ENCODE results near the gene ARHGEF28. TPM values are rescaled to one million over a fixed set of nuclear protein-coding genes. Genes with fewer than 3 reads are reported as not detected.
A peak's percentile ranks its signal among the peaks of the same experiment; 100 is the strongest.

Gene ARHGEF28
- total and polyA plus RNA-seq, 10 of the 15 experiments (the other 5 are each of a cell fraction or from before 2014, with no cell fraction given): 0.10 to 0.72 (median 0.22) TPM; not detected in 2

DNA sequence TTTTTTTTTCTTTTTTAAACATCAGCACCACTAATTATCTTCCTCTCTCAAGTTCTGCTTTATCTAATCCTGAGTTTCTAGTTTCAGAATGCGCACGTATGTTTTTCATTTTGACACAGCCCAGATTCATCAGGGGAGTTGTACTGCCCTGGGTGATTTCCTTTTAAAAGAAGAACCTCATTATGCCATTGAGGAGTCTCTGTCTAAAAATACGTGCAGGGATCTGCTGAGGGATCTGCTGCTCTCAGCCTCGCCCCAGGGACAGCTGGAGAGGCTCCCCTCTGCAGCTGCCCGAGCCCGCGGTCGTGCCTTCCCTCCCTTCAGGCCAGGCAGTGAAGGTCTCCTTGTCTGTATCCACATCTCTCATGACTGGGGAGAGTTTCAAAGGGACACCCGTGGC is 273.1 kb downstream of the ARHGEF28 start (continued):
- TF ChIP-seq, protein P1, sequence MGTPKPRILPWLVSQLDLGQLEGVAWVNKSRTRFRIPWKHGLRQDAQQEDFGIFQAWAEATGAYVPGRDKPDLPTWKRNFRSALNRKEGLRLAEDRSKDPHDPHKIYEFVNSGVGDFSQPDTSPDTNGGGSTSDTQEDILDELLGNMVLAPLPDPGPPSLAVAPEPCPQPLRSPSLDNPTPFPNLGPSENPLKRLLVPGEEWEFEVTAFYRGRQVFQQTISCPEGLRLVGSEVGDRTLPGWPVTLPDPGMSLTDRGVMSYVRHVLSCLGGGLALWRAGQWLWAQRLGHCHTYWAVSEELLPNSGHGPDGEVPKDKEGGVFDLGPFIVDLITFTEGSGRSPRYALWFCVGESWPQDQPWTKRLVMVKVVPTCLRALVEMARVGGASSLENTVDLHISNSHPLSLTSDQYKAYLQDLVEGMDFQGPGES (IDR thresholded peaks at IDR 0.05): no peak
- TF ChIP-seq ATF7 (IDR thresholded peaks at IDR 0.05; ENCODE audit: low read depth) (peak; percentile 81), NR2F1 (conservative IDR thresholded peaks at IDR 0.05) (0 out of 2 replicates have a peak, but pooled peaks have one; percentile 19), PML (IDR thresholded peaks at IDR 0.05; ENCODE audit: low read length) (no peak), CEBPB (IDR thresholded peaks at IDR 0.05; ENCODE audit: borderline replicate concordance in 1 of 2, low read depth in 2 of 2, low read length in 2 of 2) (no peak), ZNF217 (IDR thresholded peaks at IDR 0.05) (no peak), TCF3 (IDR thresholded peaks at IDR 0.05; ENCODE audit: borderline replicate concordance, insufficient read depth, low read depth, low read length) (no peak), MEF2A (IDR thresholded peaks at IDR 0.05; ENCODE audit: insufficient read depth, low read depth, low read length) (peak; percentile 71; the same call in 1 of the 2 replicates), SREBF2 (IDR thresholded peaks at IDR 0.05; ENCODE audit: low read length) (no peak), NFYA (IDR thresholded peaks at IDR 0.05; ENCODE audit: borderline replicate concordance, low read depth, low read length) (no peak), GABPA (IDR thresholded peaks at IDR 0.05; ENCODE audit: low read depth) (0 out of 2 replicates have a peak, but pooled peaks have one; percentile 31), IKZF2 (IDR thresholded peaks at IDR 0.05) (peak; percentile 96), BRCA1 (IDR thresholded peaks at IDR 0.05; ENCODE audit: low read depth, low read length) (no peak)
- TF ChIP-seq, protein P2, sequence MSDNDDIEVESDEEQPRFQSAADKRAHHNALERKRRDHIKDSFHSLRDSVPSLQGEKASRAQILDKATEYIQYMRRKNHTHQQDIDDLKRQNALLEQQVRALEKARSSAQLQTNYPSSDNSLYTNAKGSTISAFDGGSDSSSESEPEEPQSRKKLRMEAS (IDR thresholded peaks at IDR 0.05; ENCODE audit: low read depth, low read length): no peak
- TF ChIP-seq, protein P3, sequence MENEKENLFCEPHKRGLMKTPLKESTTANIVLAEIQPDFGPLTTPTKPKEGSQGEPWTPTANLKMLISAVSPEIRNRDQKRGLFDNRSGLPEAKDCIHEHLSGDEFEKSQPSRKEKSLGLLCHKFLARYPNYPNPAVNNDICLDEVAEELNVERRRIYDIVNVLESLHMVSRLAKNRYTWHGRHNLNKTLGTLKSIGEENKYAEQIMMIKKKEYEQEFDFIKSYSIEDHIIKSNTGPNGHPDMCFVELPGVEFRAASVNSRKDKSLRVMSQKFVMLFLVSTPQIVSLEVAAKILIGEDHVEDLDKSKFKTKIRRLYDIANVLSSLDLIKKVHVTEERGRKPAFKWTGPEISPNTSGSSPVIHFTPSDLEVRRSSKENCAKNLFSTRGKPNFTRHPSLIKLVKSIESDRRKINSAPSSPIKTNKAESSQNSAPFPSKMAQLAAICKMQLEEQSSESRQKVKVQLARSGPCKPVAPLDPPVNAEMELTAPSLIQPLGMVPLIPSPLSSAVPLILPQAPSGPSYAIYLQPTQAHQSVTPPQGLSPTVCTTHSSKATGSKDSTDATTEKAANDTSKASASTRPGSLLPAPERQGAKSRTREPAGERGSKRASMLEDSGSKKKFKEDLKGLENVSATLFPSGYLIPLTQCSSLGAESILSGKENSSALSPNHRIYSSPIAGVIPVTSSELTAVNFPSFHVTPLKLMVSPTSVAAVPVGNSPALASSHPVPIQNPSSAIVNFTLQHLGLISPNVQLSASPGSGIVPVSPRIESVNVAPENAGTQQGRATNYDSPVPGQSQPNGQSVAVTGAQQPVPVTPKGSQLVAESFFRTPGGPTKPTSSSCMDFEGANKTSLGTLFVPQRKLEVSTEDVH (IDR thresholded peaks at IDR 0.05; ENCODE audit: low read depth, partially characterized antibody): peak; percentile 35
- TF ChIP-seq, protein P4, sequence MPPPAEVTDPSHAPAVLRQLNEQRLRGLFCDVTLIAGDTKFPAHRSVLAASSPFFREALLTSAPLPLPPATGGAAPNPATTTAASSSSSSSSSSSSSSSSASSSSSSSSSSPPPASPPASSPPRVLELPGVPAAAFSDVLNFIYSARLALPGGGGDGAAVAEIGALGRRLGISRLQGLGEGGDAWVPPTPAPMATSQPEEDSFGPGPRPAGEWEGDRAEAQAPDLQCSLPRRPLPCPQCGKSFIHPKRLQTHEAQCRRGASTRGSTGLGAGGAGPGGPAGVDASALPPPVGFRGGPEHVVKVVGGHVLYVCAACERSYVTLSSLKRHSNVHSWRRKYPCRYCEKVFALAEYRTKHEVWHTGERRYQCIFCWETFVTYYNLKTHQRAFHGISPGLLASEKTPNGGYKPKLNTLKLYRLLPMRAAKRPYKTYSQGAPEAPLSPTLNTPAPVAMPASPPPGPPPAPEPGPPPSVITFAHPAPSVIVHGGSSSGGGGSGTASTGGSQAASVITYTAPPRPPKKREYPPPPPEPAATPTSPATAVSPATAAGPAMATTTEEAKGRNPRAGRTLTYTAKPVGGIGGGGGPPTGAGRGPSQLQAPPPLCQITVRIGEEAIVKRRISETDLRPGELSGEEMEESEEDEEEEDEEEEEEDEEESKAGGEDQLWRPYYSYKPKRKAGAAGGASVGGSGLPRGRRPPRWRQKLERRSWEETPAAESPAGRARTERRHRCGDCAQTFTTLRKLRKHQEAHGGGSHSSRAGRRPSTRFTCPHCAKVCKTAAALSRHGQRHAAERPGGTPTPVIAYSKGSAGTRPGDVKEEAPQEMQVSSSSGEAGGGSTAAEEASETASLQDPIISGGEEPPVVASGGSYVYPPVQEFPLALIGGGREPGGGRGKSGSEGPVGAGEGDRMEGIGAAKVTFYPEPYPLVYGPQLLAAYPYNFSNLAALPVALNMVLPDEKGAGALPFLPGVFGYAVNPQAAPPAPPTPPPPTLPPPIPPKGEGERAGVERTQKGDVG (CRISPR knock-in tag; IDR thresholded peaks at IDR 0.05): no peak
- TF ChIP-seq, protein P5, sequence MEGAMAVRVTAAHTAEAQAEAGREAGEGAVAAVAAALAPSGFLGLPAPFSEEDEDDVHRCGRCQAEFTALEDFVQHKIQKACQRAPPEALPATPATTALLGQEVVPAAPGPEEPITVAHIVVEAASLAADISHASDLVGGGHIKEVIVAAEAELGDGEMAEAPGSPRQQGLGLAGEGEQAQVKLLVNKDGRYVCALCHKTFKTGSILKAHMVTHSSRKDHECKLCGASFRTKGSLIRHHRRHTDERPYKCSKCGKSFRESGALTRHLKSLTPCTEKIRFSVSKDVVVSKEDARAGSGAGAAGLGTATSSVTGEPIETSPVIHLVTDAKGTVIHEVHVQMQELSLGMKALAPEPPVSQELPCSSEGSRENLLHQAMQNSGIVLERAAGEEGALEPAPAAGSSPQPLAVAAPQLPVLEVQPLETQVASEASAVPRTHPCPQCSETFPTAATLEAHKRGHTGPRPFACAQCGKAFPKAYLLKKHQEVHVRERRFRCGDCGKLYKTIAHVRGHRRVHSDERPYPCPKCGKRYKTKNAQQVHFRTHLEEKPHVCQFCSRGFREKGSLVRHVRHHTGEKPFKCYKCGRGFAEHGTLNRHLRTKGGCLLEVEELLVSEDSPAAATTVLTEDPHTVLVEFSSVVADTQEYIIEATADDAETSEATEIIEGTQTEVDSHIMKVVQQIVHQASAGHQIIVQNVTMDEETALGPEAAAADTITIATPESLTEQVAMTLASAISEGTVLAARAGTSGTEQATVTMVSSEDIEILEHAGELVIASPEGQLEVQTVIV (IDR thresholded peaks at IDR 0.05; ENCODE audit: borderline replicate concordance, partially characterized antibody): no peak
- TF ChIP-seq, protein P6, sequence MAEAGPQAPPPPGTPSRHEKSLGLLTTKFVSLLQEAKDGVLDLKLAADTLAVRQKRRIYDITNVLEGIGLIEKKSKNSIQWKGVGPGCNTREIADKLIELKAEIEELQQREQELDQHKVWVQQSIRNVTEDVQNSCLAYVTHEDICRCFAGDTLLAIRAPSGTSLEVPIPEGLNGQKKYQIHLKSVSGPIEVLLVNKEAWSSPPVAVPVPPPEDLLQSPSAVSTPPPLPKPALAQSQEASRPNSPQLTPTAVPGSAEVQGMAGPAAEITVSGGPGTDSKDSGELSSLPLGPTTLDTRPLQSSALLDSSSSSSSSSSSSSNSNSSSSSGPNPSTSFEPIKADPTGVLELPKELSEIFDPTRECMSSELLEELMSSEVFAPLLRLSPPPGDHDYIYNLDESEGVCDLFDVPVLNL (IDR thresholded peaks at IDR 0.05; ENCODE audit: low read depth, low read length): no peak

Data from GM12878 (cell line).